ENCODE results near the gene SIVA1.
"Not testable (repeated sequence)": the region's sequence is repeated elsewhere in the genome, so short reads cannot be mapped to it uniquely, and the experiment has no call there.

The SIVA1 gene

GRCh38 chr14:104719343-104719742 lies 33.6 kb upstream of the SIVA1 start:
- DNase-seq (ENCODE audit: low read depth in 2 of 2) = no peak

- no peak for DNase-seq (ENCODE audit: low read depth in 2 of 2)
Observed at GRCh38 chr14:104721505-104722431, 31.2 kb upstream of the SIVA1 start.

GRCh38 chr14:104722938-104723650 lies 29.9 kb upstream of the SIVA1 start:
- no peak for DNase-seq (ENCODE audit: low read depth in 2 of 2)

GRCh38 chr14:104723651-104724406 lies 29.1 kb upstream of the SIVA1 start, which contains the start of gene ADSS1:
TSS of gene ADSS1 (plus strand) at chr14:104724229. CDS start at chr14:104724271, 42 bp downstream.
- DNase-seq (ENCODE audit: low read depth in 2 of 2) = no peak

- DNase-seq (ENCODE audit: low read depth in 2 of 2) = no peak
Observed at GRCh38 chr14:104724407-104724980, 28.5 kb upstream of the SIVA1 start.

- no peak for DNase-seq (ENCODE audit: low read depth in 2 of 2)
Observed at GRCh38 chr14:104724981-104725771, 27.8 kb upstream of the SIVA1 start.

- no peak for DNase-seq (ENCODE audit: low read depth in 2 of 2)
Observed at GRCh38 chr14:104725772-104726548, 27.0 kb upstream of the SIVA1 start.

GRCh38 chr14:104726600-104727451 lies 26.1 kb upstream of the SIVA1 start:
- no peak for DNase-seq (ENCODE audit: low read depth in 2 of 2)

GRCh38 chr14:104728631-104729030 lies 24.3 kb upstream of the SIVA1 start:
- DNase-seq (ENCODE audit: low read depth in 2 of 2) = no peak

- DNase-seq (ENCODE audit: low read depth in 2 of 2) = not testable (repeated sequence)
Observed at GRCh38 chr14:104729176-104729834, 23.6 kb upstream of the SIVA1 start.

GRCh38 chr14:104729835-104730181 lies 23.1 kb upstream of the SIVA1 start:
- DNase-seq (ENCODE audit: low read depth in 2 of 2) = no peak

- DNase-seq (ENCODE audit: low read depth in 2 of 2) = no peak
Observed at GRCh38 chr14:104730487-104730886, 22.5 kb upstream of the SIVA1 start.

GRCh38 chr14:104731320-104732294 lies 21.3 kb upstream of the SIVA1 start:
- no peak for DNase-seq (ENCODE audit: low read depth in 2 of 2)

GRCh38 chr14:104732355-104732804 lies 20.6 kb upstream of the SIVA1 start:
- DNase-seq (ENCODE audit: low read depth in 2 of 2) = no peak

GRCh38 chr14:104732931-104733681 lies 19.8 kb upstream of the SIVA1 start:
- DNase-seq (ENCODE audit: low read depth in 2 of 2) = no peak

- no peak for DNase-seq (ENCODE audit: low read depth in 2 of 2)
Observed at GRCh38 chr14:104734051-104734587, 18.8 kb upstream of the SIVA1 start.

Data from fibroblast of skin of left biceps (primary cell).